Activated T-cell treated with anti-CD3 and anti-CD28 coated beads, Interleukin-2, amount 50 U/mL, for 1 hour (primary cell): Measurements from ENCODE around the gene WDR64.

ENCODE experiments used
- DNase-seq: peaks from one replicate; pipeline ENCODE4 v3.0.0-alpha.2; 2020

Gene WDR64

GRCh38 chr1:241846862-241847539, 194.9 kb downstream of the WDR64 start:
- DNase-seq: no peak

DNA sequence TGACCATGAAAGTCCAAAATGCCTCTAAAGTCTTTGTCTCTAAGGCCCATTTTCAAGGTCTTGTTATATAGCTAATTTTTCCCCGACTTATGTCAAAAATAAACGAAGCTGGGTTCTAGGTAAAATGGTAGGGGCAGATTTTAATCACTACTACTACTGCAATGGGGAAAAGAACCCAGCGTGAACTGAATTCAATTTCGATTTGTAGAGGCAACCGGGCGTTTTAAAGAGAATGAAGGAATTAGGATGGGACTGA, 195.4 kb downstream of the WDR64 start:
- no peak for DNase-seq

- peak; percentile 91 for DNase-seq
These were observed 196.0 kb downstream of the WDR64 start, which contains the start of gene EXO1 for GRCh38 chr1:241847796-241848685. Gene EXO1, plus strand, starts transcription at chr1:241848204. Its CDS starts 2,222 bp downstream, at chr1:241850426.

DNA sequence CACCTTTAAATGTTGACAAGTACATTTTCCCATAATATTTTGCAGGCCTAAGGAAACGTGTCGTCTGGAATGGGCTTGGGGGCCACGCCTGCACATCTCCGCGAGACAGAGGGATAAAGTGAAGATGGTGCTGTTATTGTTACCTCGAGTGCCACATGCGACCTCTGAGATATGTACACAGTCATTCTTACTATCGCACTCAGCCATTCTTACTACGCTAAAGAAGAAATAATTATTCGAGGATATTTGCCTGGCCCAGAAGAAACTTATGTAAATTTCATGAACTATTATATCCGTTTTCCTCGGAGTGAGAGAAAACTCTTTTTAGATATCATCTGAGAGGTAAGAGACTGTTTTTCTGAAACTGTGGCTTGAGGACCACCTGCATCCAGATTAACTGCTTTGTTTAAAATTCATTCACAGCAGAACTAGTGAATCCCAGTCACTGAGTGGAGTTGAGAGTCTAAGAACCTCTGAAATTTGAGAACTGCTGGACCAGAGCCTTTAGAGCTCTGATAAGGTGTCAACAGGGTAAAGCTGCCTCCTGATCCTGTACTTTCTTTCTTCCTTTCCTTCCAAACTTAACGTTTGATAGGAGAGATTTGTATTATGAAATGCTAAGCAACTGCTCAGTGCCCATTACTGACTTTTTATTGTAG, 196.7 kb downstream of the WDR64 start:
- DNase-seq: no peak

GRCh38 chr1:241849345-241849695, 197.2 kb downstream of the WDR64 start:
- no peak for DNase-seq
